Nephron (organoid): ENCODE results near the gene ANAPC2.

Experiments used
- H3K27ac Mint-ChIP-seq, 3 experiments: 2 replicates each; pipeline ENCODE4 v1.8.0; 2020; ENCODE audit warnings: mixed read lengths in 3 of 3, mild to moderate bottlenecking in 2 of 3, moderate library complexity in 1 of 3
- H3K27me3 Mint-ChIP-seq: 2 replicates; pipeline ENCODE4 v1.8.0; 2021; ENCODE audit warnings: low read depth, mild to moderate bottlenecking, moderate library complexity, mixed read lengths
- H3K36me3 Mint-ChIP-seq: 2 replicates; pipeline ENCODE4 v1.8.0; 2020; ENCODE audit warnings: low read depth, mixed read lengths
- H3K4me1 Mint-ChIP-seq: 2 replicates; pipeline ENCODE4 v1.8.0; 2020; ENCODE audit warnings: mixed read lengths
- H3K4me3 Mint-ChIP-seq, 3 experiments: 2 replicates each; pipeline ENCODE4 v1.8.0; 2020; ENCODE audit warnings: mild to moderate bottlenecking in 3 of 3, mixed read lengths in 3 of 3, moderate library complexity in 2 of 3
- H3K9me3 Mint-ChIP-seq: 2 replicates; pipeline ENCODE4 v1.8.0; 2020; ENCODE audit warnings: mixed read lengths
- TF ChIP-seq, protein P1 (sequence below), 3 experiments: fragments of 200-600 bp; sonication (generic); IDR thresholded peaks; one replicate each; pipeline ENCODE4 v1.5.0; 2021; ENCODE audit warnings: antibody characterized with exemption in 3 of 3; ENCODE audit not compliant: unreplicated experiment in 3 of 3

Gene ANAPC2

DNA sequence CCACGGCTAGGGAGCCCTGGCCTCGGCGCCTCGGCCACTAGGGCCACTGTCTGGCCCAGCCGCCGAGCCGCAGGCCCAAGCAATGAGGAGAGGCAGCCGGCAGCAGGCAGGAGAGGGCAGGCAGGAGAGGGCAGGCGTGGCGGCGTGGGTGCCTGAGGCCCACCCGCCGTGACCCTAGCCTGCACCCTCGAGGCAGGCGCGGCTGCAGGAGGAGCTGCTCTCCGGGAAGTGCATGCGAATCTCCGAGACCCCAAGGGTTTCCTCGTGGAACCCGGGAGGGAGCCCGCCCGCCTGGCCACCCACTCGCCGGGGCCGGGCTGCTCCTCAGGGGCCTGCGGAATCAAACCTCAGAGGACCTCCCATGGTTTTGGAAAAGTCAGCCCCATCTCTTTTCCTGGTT is 40.1 kb downstream of the ANAPC2 start:
- Mint-ChIP-seq H3K4me3 (no peak overlapping the region), H3K27me3 (peaks cover 59% of the 10 kb centered on the region), H3K27ac (no peak overlapping the region), H3K9me3 (no peaks in the 10 kb centered on the region), H3K4me1 (no peaks in the 10 kb centered on the region), H3K36me3 (no peaks in the 10 kb centered on the region)
- TF ChIP-seq, protein P1, sequence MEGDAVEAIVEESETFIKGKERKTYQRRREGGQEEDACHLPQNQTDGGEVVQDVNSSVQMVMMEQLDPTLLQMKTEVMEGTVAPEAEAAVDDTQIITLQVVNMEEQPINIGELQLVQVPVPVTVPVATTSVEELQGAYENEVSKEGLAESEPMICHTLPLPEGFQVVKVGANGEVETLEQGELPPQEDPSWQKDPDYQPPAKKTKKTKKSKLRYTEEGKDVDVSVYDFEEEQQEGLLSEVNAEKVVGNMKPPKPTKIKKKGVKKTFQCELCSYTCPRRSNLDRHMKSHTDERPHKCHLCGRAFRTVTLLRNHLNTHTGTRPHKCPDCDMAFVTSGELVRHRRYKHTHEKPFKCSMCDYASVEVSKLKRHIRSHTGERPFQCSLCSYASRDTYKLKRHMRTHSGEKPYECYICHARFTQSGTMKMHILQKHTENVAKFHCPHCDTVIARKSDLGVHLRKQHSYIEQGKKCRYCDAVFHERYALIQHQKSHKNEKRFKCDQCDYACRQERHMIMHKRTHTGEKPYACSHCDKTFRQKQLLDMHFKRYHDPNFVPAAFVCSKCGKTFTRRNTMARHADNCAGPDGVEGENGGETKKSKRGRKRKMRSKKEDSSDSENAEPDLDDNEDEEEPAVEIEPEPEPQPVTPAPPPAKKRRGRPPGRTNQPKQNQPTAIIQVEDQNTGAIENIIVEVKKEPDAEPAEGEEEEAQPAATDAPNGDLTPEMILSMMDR (IDR thresholded peaks at IDR 0.05; ENCODE audit: unreplicated experiment in 3 of 3): no peak

DNA sequence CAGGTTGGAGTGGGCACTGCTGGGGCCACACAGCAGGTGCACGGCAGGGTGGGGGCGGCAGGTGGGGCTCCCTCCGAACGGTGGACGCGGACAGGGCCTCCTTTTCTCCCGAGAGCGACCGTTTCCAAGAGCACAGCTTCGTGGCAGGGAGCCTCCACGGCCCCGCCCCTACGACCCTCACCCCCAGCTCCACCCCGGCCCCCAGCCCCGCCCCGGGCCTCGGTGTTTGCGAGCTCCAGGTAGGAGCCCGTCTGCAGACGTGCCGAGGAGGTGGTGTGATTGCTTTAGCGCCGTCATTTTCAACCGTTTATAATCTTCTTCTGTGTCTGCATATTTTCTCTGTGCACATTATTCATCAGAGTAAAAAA is 40.6 kb downstream of the ANAPC2 start:
- Mint-ChIP-seq H3K36me3 (no peaks in the 10 kb centered on the region), H3K9me3 (no peaks in the 10 kb centered on the region), H3K27me3 (peaks cover 62% of the 10 kb centered on the region), H3K27ac (no peak overlapping the region), H3K4me1 (no peaks in the 10 kb centered on the region), H3K4me3 (no peak overlapping the region)
- TF ChIP-seq, protein P1 (IDR thresholded peaks at IDR 0.05; ENCODE audit: unreplicated experiment in 3 of 3): no peak

DNA sequence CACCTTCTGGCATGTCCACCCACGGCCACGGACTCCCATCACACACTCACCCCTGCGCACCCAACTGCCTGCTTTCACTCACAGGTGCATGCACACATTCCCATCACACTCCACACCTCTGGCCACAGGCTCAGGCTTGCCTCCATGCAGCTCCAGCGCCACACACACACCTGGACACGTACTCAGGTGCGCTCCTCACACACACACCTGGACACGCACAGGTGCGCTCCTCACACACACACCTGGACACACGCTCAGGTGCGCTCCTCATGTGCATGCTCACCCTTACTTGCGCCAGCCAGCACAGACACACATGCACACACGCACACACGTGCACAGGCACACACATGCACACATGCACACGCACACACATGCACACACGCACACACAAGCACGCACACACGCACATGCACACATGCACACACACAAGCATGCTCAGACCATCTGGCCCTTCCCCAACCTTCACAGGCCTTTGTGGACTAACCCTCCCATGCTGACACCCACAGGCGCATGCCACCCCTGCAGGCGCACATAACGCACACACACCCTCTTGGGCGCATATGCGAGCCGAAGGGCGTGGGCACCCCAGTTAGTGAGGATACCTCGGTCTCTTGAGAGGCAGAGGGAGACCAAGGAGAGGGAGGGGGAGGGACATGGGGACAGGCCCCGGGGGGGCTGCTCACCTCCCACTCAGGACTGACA is 41.1 kb downstream of the ANAPC2 start:
- Mint-ChIP-seq H3K4me1 (no peaks in the 10 kb centered on the region), H3K9me3 (no peaks in the 10 kb centered on the region), H3K36me3 (no peaks in the 10 kb centered on the region), H3K27me3 (peaks cover 66% of the 10 kb centered on the region), H3K27ac (no peak overlapping the region), H3K4me3 (no peak overlapping the region)
- TF ChIP-seq, protein P1 (IDR thresholded peaks at IDR 0.05; ENCODE audit: unreplicated experiment in 3 of 3): no peak

DNA sequence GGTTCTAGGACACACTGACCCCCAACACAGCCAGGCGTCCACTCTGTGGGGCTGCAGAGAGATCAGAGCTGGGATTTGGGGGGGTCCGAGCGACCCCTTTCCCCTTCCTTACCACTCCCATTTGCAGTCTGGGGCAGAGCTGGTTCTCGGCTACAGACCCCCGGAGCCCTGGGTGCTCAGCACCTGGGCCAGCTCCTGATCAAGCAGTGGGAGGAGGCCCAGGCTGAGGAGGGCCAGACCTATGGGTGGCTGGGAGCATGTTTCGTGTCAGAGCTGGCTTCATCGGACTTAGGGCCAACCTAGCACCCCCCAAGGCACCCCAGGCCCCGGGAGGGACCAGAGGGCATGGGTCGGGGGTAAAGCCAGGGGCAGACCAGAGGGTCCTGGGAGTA is 41.8 kb downstream of the ANAPC2 start:
- Mint-ChIP-seq H3K9me3 (no peaks in the 10 kb centered on the region), H3K27me3 (peaks cover 66% of the 10 kb centered on the region), H3K36me3 (no peaks in the 10 kb centered on the region), H3K4me1 (no peaks in the 10 kb centered on the region), H3K27ac (no peak overlapping the region), H3K4me3 (no peak overlapping the region)
- TF ChIP-seq, protein P1 (IDR thresholded peaks at IDR 0.05; ENCODE audit: unreplicated experiment in 3 of 3): no peak

DNA sequence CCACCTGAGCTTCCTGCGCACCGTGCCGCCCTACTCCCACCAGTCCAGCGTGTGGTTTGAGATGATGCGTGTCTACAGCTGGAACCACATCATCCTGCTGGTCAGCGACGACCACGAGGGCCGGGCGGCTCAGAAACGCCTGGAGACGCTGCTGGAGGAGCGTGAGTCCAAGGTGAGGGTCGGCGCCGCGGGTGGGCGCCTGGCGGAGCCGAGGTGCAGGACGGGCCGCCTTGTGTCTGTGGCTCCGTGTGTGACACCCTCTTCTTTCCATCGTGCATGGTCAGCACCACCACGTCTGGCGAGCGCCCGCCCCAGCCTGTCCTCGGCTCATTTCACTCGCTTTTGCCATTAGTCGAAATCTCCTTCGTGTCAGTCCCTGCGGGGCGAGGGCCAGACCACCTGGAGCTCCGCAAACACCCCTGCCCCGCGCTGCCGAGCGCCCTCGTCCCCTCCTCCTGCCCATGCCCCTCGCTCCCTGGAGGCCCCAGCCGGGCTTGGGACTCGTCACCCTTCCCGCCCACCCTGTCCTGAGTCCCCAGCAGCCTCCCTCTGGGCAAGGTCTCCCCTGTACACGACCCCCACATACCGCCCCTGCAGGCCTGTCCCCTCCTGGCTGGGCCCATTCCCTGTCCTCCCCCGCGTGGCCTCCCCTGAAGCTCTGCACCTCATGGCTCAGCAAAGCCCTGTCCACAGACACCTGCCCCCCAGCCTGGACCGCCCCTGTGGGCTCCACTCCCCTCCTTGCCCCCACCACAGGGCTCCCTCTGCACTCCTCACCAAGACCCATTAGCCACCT is 42.4 kb downstream of the ANAPC2 start:
- no peaks in the 10 kb centered on the region for H3K9me3 Mint-ChIP-seq
- H3K27ac Mint-ChIP-seq: no peak overlapping the region
- H3K36me3 Mint-ChIP-seq: no peaks in the 10 kb centered on the region
- peaks cover 68% of the 10 kb centered on the region for H3K27me3 Mint-ChIP-seq
- TF ChIP-seq, protein P1 (IDR thresholded peaks at IDR 0.05; ENCODE audit: unreplicated experiment in 3 of 3): no peak
- H3K4me3 Mint-ChIP-seq: no peak overlapping the region
- no peaks in the 10 kb centered on the region for H3K4me1 Mint-ChIP-seq
